ENCODE results near the gene HPSE2. TPM values are rescaled to one million over a fixed set of nuclear protein-coding genes. Genes with fewer than 3 reads are reported as not detected.

Gene HPSE2
- total RNA-seq: 1 to 10 TPM in 2 of 4 donors, under 1 TPM in 2; 0.57 to 3.6 (median 1.5) TPM

DNA sequence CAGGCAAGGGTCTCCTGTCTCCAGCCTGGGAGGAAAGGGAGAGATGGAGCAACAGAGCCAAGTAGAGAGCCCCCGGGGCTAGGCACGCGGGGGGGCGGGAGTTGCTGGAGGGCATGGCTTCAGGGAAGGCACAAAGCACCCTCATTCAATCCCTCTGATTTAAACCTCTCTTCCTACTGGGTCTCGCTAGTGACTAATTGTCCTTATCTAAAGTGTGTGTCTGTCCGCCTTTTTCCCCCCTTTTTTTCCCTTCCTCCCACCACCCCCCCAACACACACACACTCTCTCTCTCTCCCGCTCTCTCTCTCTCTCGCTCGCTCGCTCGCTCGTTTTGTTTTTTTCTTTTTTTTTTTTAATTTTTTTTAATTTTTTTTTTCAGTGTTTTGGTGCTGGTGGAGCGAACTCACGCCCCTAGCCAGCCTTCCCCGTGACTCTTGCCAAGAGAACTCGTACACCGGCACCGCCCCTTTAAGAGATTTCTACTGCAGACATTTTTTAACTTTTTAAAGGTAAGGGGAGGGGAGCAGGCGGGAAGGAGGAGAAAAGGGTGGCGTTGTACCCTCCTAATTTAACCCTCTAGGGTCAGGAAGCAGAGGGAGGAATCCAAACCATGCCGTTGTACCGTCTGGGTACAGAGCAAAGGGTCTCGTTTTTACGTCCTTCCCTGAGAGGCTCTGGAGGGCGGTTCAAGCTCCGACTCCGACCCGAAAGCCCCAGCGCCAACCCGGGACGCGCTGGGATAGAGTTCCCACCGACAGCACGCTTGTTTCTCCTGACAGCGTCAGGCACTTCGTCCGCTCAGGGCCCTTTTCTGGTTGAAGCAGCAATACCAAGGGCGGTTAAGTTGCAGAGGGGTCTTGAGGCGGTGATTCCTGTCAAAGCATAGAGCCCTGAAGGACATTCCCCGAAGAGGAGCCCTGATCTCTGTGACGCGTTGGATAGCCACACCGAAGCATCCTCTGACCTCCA is at the start of gene HPSE2:
TSS of gene HPSE2 (minus strand) at position 195 of the 969 bp plus-strand sequence.
- DNase-seq (ENCODE audit: low spot score in 2 of 2): no peak
- 6 to 8% methylated on average over 42 to 43 of the region's 43 CpGs for WGBS, 2 donors

DNA sequence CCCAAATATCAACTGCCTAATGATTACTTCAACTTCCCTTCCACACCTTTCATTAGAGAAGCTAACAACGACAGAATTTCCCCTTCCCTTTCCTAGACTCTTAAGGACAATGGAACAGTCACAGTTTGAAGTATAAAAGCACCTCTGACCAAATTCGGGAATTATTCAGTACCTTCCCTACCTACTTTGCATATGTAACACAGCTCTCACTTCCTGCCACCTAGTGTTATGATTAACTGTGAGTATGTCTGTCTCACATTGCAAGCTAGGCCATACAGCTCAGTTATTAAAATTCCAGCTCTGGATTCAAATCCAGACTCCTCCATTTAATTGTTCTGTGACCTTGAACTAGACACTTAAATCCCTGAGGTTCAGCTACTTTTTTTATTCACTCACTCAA is 44.8 kb upstream of the HPSE2 start:
- intact Hi-C loops (cut with DNase I; ENCODE audit: low total_unique reads): no loop called here
- 41 to 48% methylated on average over 2 of the region's 2 CpGs for WGBS, 2 donors
- H3K4me3 ChIP-seq (ENCODE audit: low read depth, poor library complexity, severe bottlenecking): no peak overlapping the region
- no peak for DNase-seq (ENCODE audit: low spot score in 2 of 2)
- TF ChIP-seq POLR2A (IDR thresholded peaks at IDR 0.05): no peak
- TF ChIP-seq CTCF (IDR thresholded peaks at IDR 0.05): no peak

More for the DNA sequence above, at the start of gene HPSE2:
- H3K4me3 ChIP-seq (ENCODE audit: low read depth, poor library complexity, severe bottlenecking): no peak within 1 kb of the TSS
- intact Hi-C loops (cut with DNase I; ENCODE audit: low total_unique reads): no loop called here
- TF ChIP-seq POLR2A (IDR thresholded peaks at IDR 0.05) (no peak), CTCF (IDR thresholded peaks at IDR 0.05) (no peak)

- H3K4me3 ChIP-seq (ENCODE audit: low read depth, poor library complexity, severe bottlenecking): no peak overlapping the region
- intact Hi-C loops (cut with DNase I; ENCODE audit: low total_unique reads): no loop called here
- TF ChIP-seq CTCF (IDR thresholded peaks at IDR 0.05): no peak
- TF ChIP-seq POLR2A (IDR thresholded peaks at IDR 0.05): no peak
- 17 to 22% methylated on average over 1 of the region's 1 CpG for WGBS, 2 donors
- DNase-seq (ENCODE audit: low spot score in 2 of 2): peak in 1 of 2 donors; percentile 16
Measured at GRCh38 chr10:99279626-99280111, 44.0 kb upstream of the HPSE2 start.

- intact Hi-C loops (cut with DNase I; ENCODE audit: low total_unique reads): no loop called here
- TF ChIP-seq POLR2A (IDR thresholded peaks at IDR 0.05): no peak
- TF ChIP-seq CTCF (IDR thresholded peaks at IDR 0.05): no peak
- DNase-seq (ENCODE audit: low spot score in 2 of 2): no peak
- no peak overlapping the region for H3K4me3 ChIP-seq (ENCODE audit: low read depth, poor library complexity, severe bottlenecking)
- WGBS, 2 donors: 25% methylated on average over 6 of the region's 6 CpGs
Measured at GRCh38 chr10:99276848-99277486, 41.3 kb upstream of the HPSE2 start.

- TF ChIP-seq POLR2A (IDR thresholded peaks at IDR 0.05): no peak
- TF ChIP-seq CTCF (IDR thresholded peaks at IDR 0.05): no peak
- no peak overlapping the region for H3K4me3 ChIP-seq (ENCODE audit: low read depth, poor library complexity, severe bottlenecking)
- intact Hi-C loops (cut with DNase I; ENCODE audit: low total_unique reads): no loop called here
- no peak for DNase-seq (ENCODE audit: low spot score in 2 of 2)
- 46 to 47% methylated on average over 4 of the region's 4 CpGs for WGBS, 2 donors
Measured at GRCh38 chr10:99266383-99266782, 30.7 kb upstream of the HPSE2 start.
